Gastrocnemius medialis (tissue), 4 donors: Measurements from ENCODE around the gene S100A4.

Experiments
- POLR2A ChIP-seq, 2 donors: fragments of 450-650 bp; IDR thresholded peaks; one replicate each; pipeline ENCODE4 v1.6.1; 2017; ENCODE audit warnings: antibody characterized with exemption in 2 of 2, mild to moderate bottlenecking in 2 of 2, moderate library complexity in 2 of 2
- TF ChIP-seq, protein P1 (sequence below), 5 experiments: fragments of 450-650 bp in 3 of 5; fragments of 200-600 bp in 2 of 5; sonication (generic) in 2 of 5; IDR thresholded peaks in 4 of 5; conservative IDR thresholded peaks in 1 of 5; 1 replicate in 4 of 5; 2 replicates in 1 of 5; pipeline ENCODE4 v1.5.1; 2016 to 2019; ENCODE audit warnings: antibody characterized with exemption in 5 of 5, mild to moderate bottlenecking in 3 of 5, moderate library complexity in 3 of 5

GRCh38 chr1:153585006-153585405 is 39.4 kb upstream of the S100A4 start:
- TF ChIP-seq, protein P1, sequence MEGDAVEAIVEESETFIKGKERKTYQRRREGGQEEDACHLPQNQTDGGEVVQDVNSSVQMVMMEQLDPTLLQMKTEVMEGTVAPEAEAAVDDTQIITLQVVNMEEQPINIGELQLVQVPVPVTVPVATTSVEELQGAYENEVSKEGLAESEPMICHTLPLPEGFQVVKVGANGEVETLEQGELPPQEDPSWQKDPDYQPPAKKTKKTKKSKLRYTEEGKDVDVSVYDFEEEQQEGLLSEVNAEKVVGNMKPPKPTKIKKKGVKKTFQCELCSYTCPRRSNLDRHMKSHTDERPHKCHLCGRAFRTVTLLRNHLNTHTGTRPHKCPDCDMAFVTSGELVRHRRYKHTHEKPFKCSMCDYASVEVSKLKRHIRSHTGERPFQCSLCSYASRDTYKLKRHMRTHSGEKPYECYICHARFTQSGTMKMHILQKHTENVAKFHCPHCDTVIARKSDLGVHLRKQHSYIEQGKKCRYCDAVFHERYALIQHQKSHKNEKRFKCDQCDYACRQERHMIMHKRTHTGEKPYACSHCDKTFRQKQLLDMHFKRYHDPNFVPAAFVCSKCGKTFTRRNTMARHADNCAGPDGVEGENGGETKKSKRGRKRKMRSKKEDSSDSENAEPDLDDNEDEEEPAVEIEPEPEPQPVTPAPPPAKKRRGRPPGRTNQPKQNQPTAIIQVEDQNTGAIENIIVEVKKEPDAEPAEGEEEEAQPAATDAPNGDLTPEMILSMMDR (IDR thresholded peaks at IDR 0.05 in 4 of 5, conservative IDR thresholded peaks at IDR 0.05 in 1 of 5) = no peak
- TF ChIP-seq POLR2A (IDR thresholded peaks at IDR 0.05) = no peak
